RWPE1 (cell line): Measurements from ENCODE around the gene SETD3.

Experiments used
- CTCF ChIA-PET: fragments of 350-600 bp; sonication (Branson Sonifier 250); formaldehyde crosslinking; extraction: SDS; loops from one replicate; lab custom pipeline; 2021; lab: Yijun Ruan, JAX
- POLR2A ChIA-PET: fragments of 400-600 bp; formaldehyde crosslinking; extraction: SDS; loops from one replicate; lab custom pipeline; 2020; ENCODE audit warnings: antibody characterized with exemption; ENCODE audit not compliant: low non-redundant PET; lab: Yijun Ruan, JAX
- DNase-seq: peaks from one replicate; pipeline ENCODE4 v3.0.0; 2012; ENCODE audit warnings: low spot score
- H3K27ac ChIP-seq: fragments of 450-650 bp; 2 replicates; pipeline ENCODE4 v1.5.1; 2017
- TF ChIP-seq, protein P1 (sequence below): fragments of 450-650 bp; conservative IDR thresholded peaks from 2 replicates; pipeline ENCODE4 v1.5.1; 2017; ENCODE audit warnings: low read depth, mild to moderate bottlenecking

SETD3 gene

DNA sequence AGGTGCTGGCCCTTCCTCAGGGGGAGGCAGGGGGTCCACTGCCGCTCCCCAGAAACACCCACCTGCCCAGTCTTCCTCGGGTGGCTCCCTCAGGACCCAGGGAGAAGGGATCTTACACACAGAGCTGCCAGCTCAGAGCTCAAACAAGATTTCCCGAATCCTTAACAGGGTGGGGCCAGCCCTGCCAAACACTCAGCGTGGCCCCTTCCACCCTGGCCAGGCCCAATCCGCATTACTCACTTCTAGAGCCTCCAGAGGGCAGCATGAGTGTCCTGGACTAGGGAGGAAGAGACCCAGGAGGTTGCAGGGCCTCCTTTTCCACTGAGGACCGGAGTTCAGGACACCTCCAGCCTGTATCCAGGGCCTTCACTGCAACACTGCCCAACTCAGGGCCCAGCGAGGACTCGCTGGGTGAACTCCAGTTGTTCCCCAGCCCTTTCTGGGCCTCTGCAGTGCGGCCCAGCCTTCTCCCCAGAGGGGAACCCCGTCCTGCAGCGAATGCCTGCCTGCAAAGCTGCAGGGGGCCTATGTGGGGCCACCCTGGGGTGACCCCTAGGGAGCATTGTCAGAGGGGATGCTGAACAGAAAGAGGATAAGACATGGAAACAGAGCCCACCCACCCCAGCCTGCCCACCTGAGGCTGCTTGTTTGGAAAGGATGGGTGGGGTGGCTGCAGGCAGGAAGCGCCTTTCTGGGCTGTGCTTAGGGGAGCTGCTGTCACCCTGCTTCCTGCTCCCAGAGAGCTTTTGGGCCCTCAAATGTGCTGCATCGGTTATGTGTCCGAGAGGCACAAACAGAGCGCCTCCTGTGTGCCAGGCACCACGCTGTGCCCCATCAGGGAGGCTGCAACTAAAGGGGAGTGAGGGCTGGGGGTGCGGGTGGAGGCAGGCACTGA lies 44.4 kb upstream of the SETD3 start:
- TF ChIP-seq, protein P1, sequence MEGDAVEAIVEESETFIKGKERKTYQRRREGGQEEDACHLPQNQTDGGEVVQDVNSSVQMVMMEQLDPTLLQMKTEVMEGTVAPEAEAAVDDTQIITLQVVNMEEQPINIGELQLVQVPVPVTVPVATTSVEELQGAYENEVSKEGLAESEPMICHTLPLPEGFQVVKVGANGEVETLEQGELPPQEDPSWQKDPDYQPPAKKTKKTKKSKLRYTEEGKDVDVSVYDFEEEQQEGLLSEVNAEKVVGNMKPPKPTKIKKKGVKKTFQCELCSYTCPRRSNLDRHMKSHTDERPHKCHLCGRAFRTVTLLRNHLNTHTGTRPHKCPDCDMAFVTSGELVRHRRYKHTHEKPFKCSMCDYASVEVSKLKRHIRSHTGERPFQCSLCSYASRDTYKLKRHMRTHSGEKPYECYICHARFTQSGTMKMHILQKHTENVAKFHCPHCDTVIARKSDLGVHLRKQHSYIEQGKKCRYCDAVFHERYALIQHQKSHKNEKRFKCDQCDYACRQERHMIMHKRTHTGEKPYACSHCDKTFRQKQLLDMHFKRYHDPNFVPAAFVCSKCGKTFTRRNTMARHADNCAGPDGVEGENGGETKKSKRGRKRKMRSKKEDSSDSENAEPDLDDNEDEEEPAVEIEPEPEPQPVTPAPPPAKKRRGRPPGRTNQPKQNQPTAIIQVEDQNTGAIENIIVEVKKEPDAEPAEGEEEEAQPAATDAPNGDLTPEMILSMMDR, result peak; percentile 33; the same call in 1 of the 2 replicates
- peak overlapping the region; percentile 64 for H3K27ac ChIP-seq
- CTCF ChIA-PET, result interaction anchor here (0.7 to 0.8 kb wide), 2 partner anchors 36 to 79 kb away, joined by 3 read pairs; no protein-coding TSS in a partner anchor
- peak; percentile 57 for DNase-seq
- POLR2A ChIA-PET, result no interaction called here

DNA sequence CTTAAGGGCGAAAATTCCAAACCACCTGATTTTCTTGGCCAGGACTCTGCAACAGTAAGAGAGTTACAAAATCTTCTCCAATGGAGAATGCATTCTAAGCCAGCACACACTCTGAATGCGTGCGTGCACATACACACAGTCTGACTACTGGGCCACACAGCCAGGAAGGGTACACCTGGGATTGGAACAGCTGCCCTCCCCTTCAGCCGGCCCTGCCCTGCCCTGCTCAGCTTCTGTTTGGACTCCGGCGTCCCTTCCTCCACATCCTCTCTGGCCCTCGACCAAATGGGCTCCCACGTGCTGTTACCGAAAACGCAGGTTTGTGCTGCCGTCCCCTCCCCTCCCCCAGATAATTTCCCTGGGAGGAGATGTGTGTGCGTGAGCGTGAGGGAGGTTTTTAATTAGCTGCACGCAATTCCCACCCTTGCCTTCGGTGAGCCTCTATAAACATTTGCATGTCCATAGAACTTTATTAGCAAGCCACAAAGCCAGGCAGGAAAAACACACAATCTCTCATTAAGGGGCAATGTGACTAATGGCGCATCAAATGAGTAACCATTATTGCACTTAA lies 43.5 kb upstream of the SETD3 start:
- POLR2A ChIA-PET, result no interaction called here
- CTCF ChIA-PET, result interaction anchor here (0.7 to 0.8 kb wide), 2 partner anchors 80 to 510 kb away, joined by 3 read pairs; no protein-coding TSS in a partner anchor
- DNase-seq, result no peak
- peak overlapping the region; percentile 64 for H3K27ac ChIP-seq
- TF ChIP-seq, protein P1, result no peak

DNA sequence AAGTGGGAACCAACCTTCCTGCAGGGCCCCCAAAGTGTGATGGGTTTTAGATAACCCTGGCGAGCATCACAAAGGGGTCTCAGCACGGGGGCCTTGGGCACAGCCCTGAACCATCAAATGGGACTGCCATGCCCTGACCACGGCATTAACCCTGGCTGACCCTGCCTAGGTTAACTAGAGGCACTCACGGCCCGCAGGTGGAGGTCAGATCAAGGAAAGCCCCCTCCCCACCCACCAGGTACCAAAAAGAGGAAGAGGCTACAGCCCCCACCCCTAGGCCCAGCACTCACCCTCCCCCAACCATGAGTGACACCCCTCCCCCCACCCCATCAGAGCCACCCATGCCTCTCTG lies 43.0 kb upstream of the SETD3 start:
- TF ChIP-seq, protein P1, result no peak
- DNase-seq, result no peak
- CTCF ChIA-PET, result interaction anchor here (0.7 kb wide), 1 partner anchor 511 kb away, joined by 3 read pairs; no protein-coding TSS in a partner anchor
- POLR2A ChIA-PET, result no interaction called here
- peak overlapping the region; percentile 64 for H3K27ac ChIP-seq

DNA sequence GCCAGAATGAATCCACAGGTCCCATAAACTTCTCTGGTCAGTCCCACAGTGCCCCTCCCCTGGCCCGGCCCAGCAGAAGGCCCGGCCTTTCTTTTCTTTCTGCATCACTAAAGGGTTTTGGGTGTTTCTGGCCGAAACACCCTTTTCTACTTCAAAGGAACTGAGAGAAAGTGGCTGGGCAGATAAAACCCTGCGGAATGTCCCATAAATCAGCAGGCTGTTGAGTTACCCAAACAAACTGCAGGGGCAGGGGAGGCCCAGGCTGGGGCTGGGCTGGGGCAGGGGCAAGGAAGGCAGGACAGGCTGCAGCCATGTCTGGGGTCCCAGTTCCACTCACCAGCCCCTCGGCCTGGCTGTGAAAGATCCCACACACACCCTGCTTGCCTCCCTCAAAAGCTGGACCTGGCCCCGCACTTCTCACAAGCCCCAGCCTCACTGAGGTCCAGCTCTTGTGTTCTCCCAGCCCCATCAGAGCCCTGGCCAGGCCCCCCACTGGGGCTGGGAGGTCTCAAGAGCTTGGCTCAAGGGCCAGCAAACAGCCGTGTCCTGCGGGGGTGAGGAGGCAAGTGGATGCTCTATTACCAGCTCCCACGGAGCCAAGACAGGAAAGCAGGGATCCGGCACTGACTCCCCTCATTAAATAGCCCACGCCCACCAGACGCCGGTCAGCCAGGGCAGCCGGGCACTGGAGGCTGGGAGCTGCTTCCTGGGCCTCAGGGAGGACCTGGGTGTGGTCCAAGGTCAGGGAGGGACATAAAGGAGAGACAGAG lies 42.5 kb upstream of the SETD3 start:
- POLR2A ChIA-PET, result no interaction called here
- DNase-seq, result no peak
- CTCF ChIA-PET, result interaction anchor here (0.7 kb wide), 1 partner anchor 167 kb away, joined by 4 read pairs; no protein-coding TSS in a partner anchor
- TF ChIP-seq, protein P1, result no peak
- H3K27ac ChIP-seq, result peak overlapping the region; percentile 64

DNA sequence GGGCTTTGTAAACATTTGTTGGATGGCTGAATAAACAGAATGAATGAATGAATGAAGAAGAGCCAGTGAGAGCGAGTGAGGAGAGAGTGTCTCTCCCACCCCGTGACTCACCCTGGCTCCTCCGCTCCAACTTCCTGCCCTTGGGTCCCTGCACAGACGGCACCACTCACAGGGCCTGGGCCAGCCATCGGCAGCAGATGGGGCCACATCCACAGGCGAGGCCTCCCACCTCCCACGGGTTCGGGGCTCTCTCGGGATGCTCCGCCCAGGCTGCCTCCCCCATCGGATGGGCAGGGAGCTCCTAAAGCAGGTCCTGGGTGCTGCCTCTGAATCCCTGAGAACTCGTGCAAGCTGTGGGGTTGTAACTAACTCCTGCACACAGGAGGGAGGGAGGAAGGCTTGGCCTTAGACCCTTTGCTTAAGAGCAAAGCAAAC lies 41.8 kb upstream of the SETD3 start:
- DNase-seq, result no peak
- POLR2A ChIA-PET, result no interaction called here
- TF ChIP-seq, protein P1, result no peak
- H3K27ac ChIP-seq, result peak overlapping the region; percentile 64
- CTCF ChIA-PET, result no interaction called here

DNA sequence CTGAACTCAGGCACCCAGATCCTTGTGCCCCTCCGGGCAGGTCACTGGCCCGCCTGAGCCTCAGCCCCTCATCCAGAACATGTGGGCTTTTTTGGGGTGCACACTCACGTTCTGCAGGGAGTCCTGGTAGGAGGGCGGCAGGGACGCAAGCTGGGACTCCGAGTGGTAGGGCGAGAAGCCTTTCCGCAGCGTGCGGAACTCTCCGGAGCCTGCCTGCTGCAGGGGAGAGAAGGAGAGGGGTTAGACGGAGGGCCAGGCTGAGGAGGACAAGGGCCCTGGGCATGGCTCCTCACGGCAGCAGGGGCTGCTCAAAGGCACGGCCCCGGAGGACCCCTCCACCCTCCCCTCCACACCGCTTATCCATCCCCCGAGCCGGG lies 41.4 kb upstream of the SETD3 start:
- ChIA-PET CTCF (no interaction called here), POLR2A (no interaction called here)
- H3K27ac ChIP-seq, result peak overlapping the region; percentile 64
- no peak for DNase-seq
- TF ChIP-seq, protein P1, result no peak
